ENCODE data around the gene INPP5E. TPM values are rescaled to one million over a fixed set of nuclear protein-coding genes. Genes with fewer than 3 reads are reported as not detected.

The INPP5E gene
- total RNA-seq, 1 experiment from 2014 or later: 18.3 TPM

Other genes starting within 250 kb of the INPP5E start
- not detected in 2 replicates for gene LHX3, start 234.7 kb downstream of the INPP5E start, total RNA-seq (2014; rRNA removed; shearing (Covaris generic))
- gene QSOX2, start 194.0 kb downstream of the INPP5E start, total RNA-seq (2014; rRNA removed; shearing (Covaris generic)): 43.8 and 48.0 TPM in 2 replicates
- 0.05 TPM in 1 of 2 replicates, not detected in the other for gene CCDC187, start 135.8 kb downstream of the INPP5E start, total RNA-seq (2014; rRNA removed; shearing (Covaris generic))
- gene GPSM1, start 112.3 kb downstream of the INPP5E start, total RNA-seq (2014; rRNA removed; shearing (Covaris generic)): 52.5 and 57.2 TPM in 2 replicates
- 17.0 and 19.4 TPM in 2 replicates for gene DNLZ, start 76.1 kb downstream of the INPP5E start, total RNA-seq (2014; rRNA removed; shearing (Covaris generic))
- gene CARD9, start 66.2 kb downstream of the INPP5E start, total RNA-seq (2014; rRNA removed; shearing (Covaris generic)): 8.8 and 11.8 TPM in 2 replicates
- 7.5 and 8.9 TPM in 2 replicates for gene SNAPC4, start 39.7 kb downstream of the INPP5E start, total RNA-seq (2014; rRNA removed; shearing (Covaris generic))
- gene ENTR1, start 29.2 kb downstream of the INPP5E start, total RNA-seq (2014; rRNA removed; shearing (Covaris generic)): 56.5 and 72.0 TPM in 2 replicates
- gene PMPCA, start 29.2 kb downstream of the INPP5E start, total RNA-seq (2014; rRNA removed; shearing (Covaris generic)): 82.0 and 87.1 TPM in 2 replicates
- gene SEC16A, start 43.2 kb upstream of the INPP5E start, total RNA-seq (2014; rRNA removed; shearing (Covaris generic)): 44.5 and 47.7 TPM in 2 replicates
- gene NOTCH1, start 106.2 kb upstream of the INPP5E start, total RNA-seq (2014; rRNA removed; shearing (Covaris generic)): 25.8 and 28.5 TPM in 2 replicates
- 0.71 and 0.81 TPM in 2 replicates for gene EGFL7, start 223.1 kb upstream of the INPP5E start, total RNA-seq (2014; rRNA removed; shearing (Covaris generic))
- gene AGPAT2, start 247.6 kb upstream of the INPP5E start, total RNA-seq (2014; rRNA removed; shearing (Covaris generic)): 11.2 and 11.8 TPM in 2 replicates